Measurements from ENCODE around the gene GALNT15. TPM values are rescaled to one million over a fixed set of nuclear protein-coding genes. Genes with fewer than 3 reads are reported as not detected.

Gene GALNT15
- total and polyA plus RNA-seq, 4 donors, result 2.8 to 9.7 (median 7.6) TPM

GRCh38 chr3:16254916-16255315 lies 80.4 kb downstream of the GALNT15 start:
- H3K36me3 ChIP-seq (ENCODE audit: control insufficient read depth in 4 of 4, insufficient read depth in 4 of 4, low read length in 4 of 4), result peaks cover 0 to 8% (median 5%) of the 10 kb centered on the region in 4 donors
- H3K27me3 ChIP-seq (ENCODE audit: control insufficient read depth in 3 of 3, insufficient read depth in 3 of 3, low read length in 2 of 3), result no peaks in the 10 kb centered on the region
- H3K9ac ChIP-seq (ENCODE audit: insufficient read depth in 1 of 2, low read length in 2 of 2), result no peak overlapping the region
- DNase-seq (no peak), ATAC-seq (ENCODE audit: insufficient read depth, low FRiP score) (no peak)
- no peak overlapping the region for H3K4me3 ChIP-seq
- no peak overlapping the region for H3K27ac ChIP-seq (ENCODE audit: low read depth in 1 of 2, low read length in 1 of 2)
- H3K4me1 ChIP-seq (ENCODE audit: control insufficient read depth in 5 of 5, insufficient read depth in 5 of 5, low read length in 5 of 5), result peaks cover 0 to 3% (median 0%) of the 10 kb centered on the region in 5 donors
- no peaks in the 10 kb centered on the region for H3K9me3 ChIP-seq (ENCODE audit: control insufficient read depth in 4 of 4, insufficient read depth in 3 of 4, low read length in 3 of 4)
- TF ChIP-seq CTCF (IDR thresholded peaks at IDR 0.05; ENCODE audit: control extremely low read depth, extremely low read depth), result no peak
- WGBS, 2 donors, result 76 to 77% methylated on average over 5 of the region's 5 CpGs

GRCh38 chr3:16255326-16255725 lies 80.8 kb downstream of the GALNT15 start:
- Histone ChIP-seq H3K27ac (ENCODE audit: low read depth in 1 of 2, low read length in 1 of 2) (no peak overlapping the region), H3K9ac (ENCODE audit: insufficient read depth in 1 of 2, low read length in 2 of 2) (no peak overlapping the region), H3K9me3 (ENCODE audit: control insufficient read depth in 4 of 4, insufficient read depth in 3 of 4, low read length in 3 of 4) (no peaks in the 10 kb centered on the region), H3K27me3 (ENCODE audit: control insufficient read depth in 3 of 3, insufficient read depth in 3 of 3, low read length in 2 of 3) (no peaks in the 10 kb centered on the region), H3K4me1 (ENCODE audit: control insufficient read depth in 5 of 5, insufficient read depth in 5 of 5, low read length in 5 of 5) (peaks cover 0 to 3% (median 0%) of the 10 kb centered on the region in 5 donors), H3K36me3 (ENCODE audit: control insufficient read depth in 4 of 4, insufficient read depth in 4 of 4, low read length in 4 of 4) (peaks cover 0 to 10% (median 6%) of the 10 kb centered on the region in 4 donors), H3K4me3 (no peak overlapping the region)
- DNase-seq, result no peak
- WGBS, 2 donors, result 73 to 95% methylated on average over 3 of the region's 3 CpGs
- no peak for TF ChIP-seq CTCF (IDR thresholded peaks at IDR 0.05; ENCODE audit: control extremely low read depth, extremely low read depth)
- no peak for ATAC-seq (ENCODE audit: insufficient read depth, low FRiP score)

- no peak for ATAC-seq (ENCODE audit: insufficient read depth, low FRiP score)
- 88 to 95% methylated on average over 5 of the region's 5 CpGs for WGBS, 2 donors
- Histone ChIP-seq H3K36me3 (ENCODE audit: control insufficient read depth in 4 of 4, insufficient read depth in 4 of 4, low read length in 4 of 4) (peaks cover 0 to 13% (median 6%) of the 10 kb centered on the region in 4 donors), H3K4me3 (no peak overlapping the region), H3K27ac (ENCODE audit: low read depth in 1 of 2, low read length in 1 of 2) (no peak overlapping the region), H3K9me3 (ENCODE audit: control insufficient read depth in 4 of 4, insufficient read depth in 3 of 4, low read length in 3 of 4) (no peaks in the 10 kb centered on the region), H3K9ac (ENCODE audit: insufficient read depth in 1 of 2, low read length in 2 of 2) (no peak overlapping the region), H3K4me1 (ENCODE audit: control insufficient read depth in 5 of 5, insufficient read depth in 5 of 5, low read length in 5 of 5) (peaks cover 0 to 3% (median 0%) of the 10 kb centered on the region in 5 donors), H3K27me3 (ENCODE audit: control insufficient read depth in 3 of 3, insufficient read depth in 3 of 3, low read length in 2 of 3) (no peaks in the 10 kb centered on the region)
- DNase-seq, result no peak
- no peak for TF ChIP-seq CTCF (IDR thresholded peaks at IDR 0.05; ENCODE audit: control extremely low read depth, extremely low read depth)
These were observed 81.2 kb downstream of the GALNT15 start for GRCh38 chr3:16255726-16256125.

- DNase-seq (no peak), ATAC-seq (ENCODE audit: insufficient read depth, low FRiP score) (no peak)
- 65 to 76% methylated on average over 2 of the region's 2 CpGs for WGBS, 2 donors
- Histone ChIP-seq H3K27me3 (ENCODE audit: control insufficient read depth in 3 of 3, insufficient read depth in 3 of 3, low read length in 2 of 3) (no peaks in the 10 kb centered on the region), H3K27ac (ENCODE audit: low read depth in 1 of 2, low read length in 1 of 2) (no peak overlapping the region), H3K4me3 (no peak overlapping the region), H3K9me3 (ENCODE audit: control insufficient read depth in 4 of 4, insufficient read depth in 3 of 4, low read length in 3 of 4) (no peaks in the 10 kb centered on the region), H3K36me3 (ENCODE audit: control insufficient read depth in 4 of 4, insufficient read depth in 4 of 4, low read length in 4 of 4) (peaks cover 0 to 13% (median 6%) of the 10 kb centered on the region in 4 donors), H3K9ac (ENCODE audit: insufficient read depth in 1 of 2, low read length in 2 of 2) (no peak overlapping the region), H3K4me1 (ENCODE audit: control insufficient read depth in 5 of 5, insufficient read depth in 5 of 5, low read length in 5 of 5) (peaks cover 0 to 3% (median 0%) of the 10 kb centered on the region in 5 donors)
- TF ChIP-seq CTCF (IDR thresholded peaks at IDR 0.05; ENCODE audit: control extremely low read depth, extremely low read depth), result no peak
These were observed 82.8 kb downstream of the GALNT15 start for GRCh38 chr3:16257309-16257708.

Measured in lung (tissue), 12 donors.